ENCODE measurements around the gene INPP5E. TPM values are rescaled to one million over a fixed set of nuclear protein-coding genes. Genes with fewer than 3 reads are reported as not detected.

Gene INPP5E
- total RNA-seq, 3 donors from 2014 or later (not counting 1 experiment from before 2014, with no cell fraction given): 12.1 to 15.7 (median 14.4) TPM

DNA sequence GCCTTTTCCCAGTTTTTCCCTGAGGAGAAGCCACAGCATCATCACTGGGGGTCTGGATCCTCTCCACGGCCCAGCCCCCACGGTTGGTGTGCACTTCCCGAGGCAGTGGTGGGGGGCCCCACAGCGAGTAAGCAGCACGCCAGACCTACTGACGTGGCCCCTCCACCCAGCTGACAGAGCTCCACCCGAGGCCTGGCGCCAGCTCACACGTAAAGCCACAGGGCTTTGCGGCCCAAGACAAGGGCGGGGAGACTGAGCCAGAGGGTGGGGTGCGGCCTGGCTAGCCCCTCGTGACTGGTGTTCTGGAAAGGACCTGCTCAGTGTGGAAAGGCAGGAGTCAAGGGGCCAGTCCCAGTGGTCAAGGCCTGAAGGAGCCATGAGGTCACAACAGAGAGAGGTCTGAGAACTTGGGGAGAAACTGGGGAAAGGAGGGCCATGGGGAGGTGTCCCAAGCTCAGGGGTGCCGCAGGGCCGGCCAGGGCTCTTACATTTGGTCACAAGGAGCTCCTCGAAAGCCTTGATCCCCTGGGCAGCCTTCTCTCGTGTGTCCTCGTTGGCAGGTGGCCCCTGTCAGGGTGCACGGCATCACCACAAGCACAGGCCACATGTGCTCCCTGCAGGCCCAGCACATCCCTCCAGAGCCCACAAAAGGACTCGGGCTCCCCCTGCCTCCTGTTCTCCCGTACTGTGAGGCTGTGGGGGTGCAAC, 45.2 kb downstream of the INPP5E start:
- H3K27ac ChIP-seq (ENCODE audit: low read length): no peak overlapping the region
- Mint-ChIP-seq H3K27ac (no peak overlapping the region), H3K36me3 (no peaks in the 10 kb centered on the region), H3K9me3 (no peaks in the 10 kb centered on the region), H3K4me3 (no peak overlapping the region), H3K27me3 (ENCODE audit: low read depth in 2 of 2) (no peaks in the 10 kb centered on the region), H3K4me1 (peaks cover 9 to 12% of the 10 kb centered on the region in 2 donors)
- no peaks in the 10 kb centered on the region for H3K27me3 ChIP-seq (ENCODE audit: control insufficient read depth, insufficient read depth, low read length)
- ATAC-seq (no peak), DNase-seq (no peak)
- peaks cover 42% of the 10 kb centered on the region for H3K36me3 ChIP-seq (ENCODE audit: control insufficient read depth, insufficient read depth, low read length)
- no peaks in the 10 kb centered on the region for H3K9me3 ChIP-seq (ENCODE audit: control insufficient read depth, insufficient read depth, low read length)
- intact Hi-C loops (cut with micrococcal nuclease): no loop called here
- 94% methylated on average over 21 of the region's 21 CpGs for WGBS (ENCODE audit: insufficient coverage)
- no peak overlapping the region for H3K4me3 ChIP-seq (ENCODE audit: low read length)
- TF ChIP-seq, protein P1, sequence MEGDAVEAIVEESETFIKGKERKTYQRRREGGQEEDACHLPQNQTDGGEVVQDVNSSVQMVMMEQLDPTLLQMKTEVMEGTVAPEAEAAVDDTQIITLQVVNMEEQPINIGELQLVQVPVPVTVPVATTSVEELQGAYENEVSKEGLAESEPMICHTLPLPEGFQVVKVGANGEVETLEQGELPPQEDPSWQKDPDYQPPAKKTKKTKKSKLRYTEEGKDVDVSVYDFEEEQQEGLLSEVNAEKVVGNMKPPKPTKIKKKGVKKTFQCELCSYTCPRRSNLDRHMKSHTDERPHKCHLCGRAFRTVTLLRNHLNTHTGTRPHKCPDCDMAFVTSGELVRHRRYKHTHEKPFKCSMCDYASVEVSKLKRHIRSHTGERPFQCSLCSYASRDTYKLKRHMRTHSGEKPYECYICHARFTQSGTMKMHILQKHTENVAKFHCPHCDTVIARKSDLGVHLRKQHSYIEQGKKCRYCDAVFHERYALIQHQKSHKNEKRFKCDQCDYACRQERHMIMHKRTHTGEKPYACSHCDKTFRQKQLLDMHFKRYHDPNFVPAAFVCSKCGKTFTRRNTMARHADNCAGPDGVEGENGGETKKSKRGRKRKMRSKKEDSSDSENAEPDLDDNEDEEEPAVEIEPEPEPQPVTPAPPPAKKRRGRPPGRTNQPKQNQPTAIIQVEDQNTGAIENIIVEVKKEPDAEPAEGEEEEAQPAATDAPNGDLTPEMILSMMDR (IDR thresholded peaks at IDR 0.05): no peak
- H3K4me1 ChIP-seq (ENCODE audit: control insufficient read depth, insufficient read depth, low read length): peaks cover 16% of the 10 kb centered on the region

DNA sequence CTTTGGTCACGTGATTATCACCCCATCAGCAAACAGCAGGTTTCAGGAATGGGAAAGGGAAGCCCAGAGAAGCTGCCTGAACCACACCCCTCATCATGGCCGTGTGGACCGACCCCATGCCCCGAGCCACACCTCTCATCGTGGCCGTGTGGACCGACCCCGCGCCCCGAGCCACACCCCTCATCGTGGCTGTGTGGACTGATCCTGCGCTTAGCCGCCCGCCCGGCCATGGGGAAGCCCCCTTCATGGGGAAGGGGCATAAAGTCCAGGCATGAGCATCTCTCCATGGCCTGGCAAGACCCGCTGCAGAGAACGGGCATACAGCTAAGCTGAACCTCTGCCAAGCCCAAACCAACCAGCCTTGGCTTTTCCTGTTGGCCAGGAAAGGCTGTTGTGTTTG, 46.1 kb downstream of the INPP5E start:
- intact Hi-C loops (cut with micrococcal nuclease): no loop called here

DNA sequence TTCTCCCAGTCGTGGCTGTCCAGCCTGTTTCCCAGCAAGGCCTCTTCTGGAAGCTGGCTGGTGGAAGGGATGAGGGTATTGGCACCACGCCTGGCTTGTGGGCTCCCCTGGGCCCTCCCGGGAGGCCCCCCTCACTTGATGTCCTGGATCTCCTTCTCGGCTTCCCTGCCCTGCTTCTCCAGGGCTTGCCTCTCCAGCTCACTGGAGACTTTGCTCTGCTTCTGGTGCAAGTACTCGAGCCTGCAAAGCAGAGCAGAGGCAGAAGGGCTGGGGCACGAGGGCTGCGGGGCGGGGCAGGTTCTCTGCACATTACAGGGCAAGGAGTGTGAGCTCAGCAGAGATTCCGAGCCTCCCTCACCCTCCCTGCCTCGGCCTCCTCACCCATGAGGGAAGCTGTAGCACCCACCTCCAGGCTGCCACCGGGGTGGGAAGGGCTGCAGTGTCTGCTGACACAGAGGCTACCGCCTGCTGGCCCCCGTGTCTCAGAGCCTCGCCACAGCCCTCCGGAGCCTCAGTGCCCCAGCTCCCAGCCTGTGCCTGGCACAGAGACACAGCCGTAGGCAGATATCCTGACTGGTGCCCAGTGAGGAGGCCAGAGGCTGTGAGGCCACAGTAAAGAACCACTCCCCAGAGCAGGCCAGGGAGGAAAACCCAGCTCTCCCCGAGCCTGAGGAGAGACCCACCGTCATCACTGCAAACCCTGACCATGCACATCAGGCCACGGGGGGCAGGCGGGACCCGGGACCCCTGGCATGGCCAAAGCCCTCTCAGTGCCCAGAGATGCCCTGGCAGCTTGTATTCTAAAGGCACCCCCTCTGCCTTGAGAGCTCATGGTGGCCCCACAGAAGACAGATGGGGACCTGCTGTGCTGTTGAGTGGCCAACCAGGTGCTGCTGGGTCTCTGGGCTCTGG, 46.9 kb downstream of the INPP5E start:
- Mint-ChIP-seq H3K9me3 (no peaks in the 10 kb centered on the region), H3K27me3 (ENCODE audit: low read depth in 2 of 2) (no peaks in the 10 kb centered on the region), H3K36me3 (no peaks in the 10 kb centered on the region), H3K27ac (no peak overlapping the region), H3K4me3 (no peak overlapping the region), H3K4me1 (no peaks in the 10 kb centered on the region)
- Histone ChIP-seq H3K4me3 (ENCODE audit: low read length) (no peak overlapping the region), H3K4me1 (ENCODE audit: control insufficient read depth, insufficient read depth, low read length) (no peaks in the 10 kb centered on the region), H3K9me3 (ENCODE audit: control insufficient read depth, insufficient read depth, low read length) (no peaks in the 10 kb centered on the region), H3K27me3 (ENCODE audit: control insufficient read depth, insufficient read depth, low read length) (no peaks in the 10 kb centered on the region), H3K27ac (ENCODE audit: low read length) (no peak overlapping the region), H3K36me3 (ENCODE audit: control insufficient read depth, insufficient read depth, low read length) (peaks cover 54% of the 10 kb centered on the region)
- intact Hi-C loops (cut with micrococcal nuclease): no loop called here
- ATAC-seq: no peak
- 92% methylated on average over 21 of the region's 21 CpGs for WGBS (ENCODE audit: insufficient coverage)
- TF ChIP-seq, protein P1 (IDR thresholded peaks at IDR 0.05): no peak
- no peak for DNase-seq

More for the DNA sequence above, 46.1 kb downstream of the INPP5E start:
- Mint-ChIP-seq H3K27ac (no peak overlapping the region), H3K36me3 (no peaks in the 10 kb centered on the region), H3K4me1 (peaks cover 0 to 4% of the 10 kb centered on the region in 2 donors), H3K4me3 (no peak overlapping the region), H3K27me3 (ENCODE audit: low read depth in 2 of 2) (no peaks in the 10 kb centered on the region), H3K9me3 (no peaks in the 10 kb centered on the region)
- Histone ChIP-seq H3K9me3 (ENCODE audit: control insufficient read depth, insufficient read depth, low read length) (no peaks in the 10 kb centered on the region), H3K36me3 (ENCODE audit: control insufficient read depth, insufficient read depth, low read length) (peaks cover 48% of the 10 kb centered on the region), H3K27ac (ENCODE audit: low read length) (no peak overlapping the region), H3K4me1 (ENCODE audit: control insufficient read depth, insufficient read depth, low read length) (peaks cover 6% of the 10 kb centered on the region), H3K4me3 (ENCODE audit: low read length) (no peak overlapping the region), H3K27me3 (ENCODE audit: control insufficient read depth, insufficient read depth, low read length) (no peaks in the 10 kb centered on the region)
- WGBS (ENCODE audit: insufficient coverage): 97% methylated on average over 17 of the region's 17 CpGs
- ATAC-seq: no peak
- TF ChIP-seq, protein P1 (IDR thresholded peaks at IDR 0.05): no peak
- no peak for DNase-seq

Data from natural killer cell (primary cell).